ENCODE results near the gene KCNMB1. TPM values are rescaled to one million over a fixed set of nuclear protein-coding genes. Genes with fewer than 3 reads are reported as not detected.

The KCNMB1 gene
- total RNA-seq, 2 donors from 2014 or later: 0.09 TPM; not detected in 1

GRCh38 chr5:170393958-170394357 is 4.8 kb upstream of the KCNMB1 start:
- WGBS, 2 experiments (ENCODE audit: insufficient coverage in 1 of 2, insufficient read length in 1 of 2): 72 to 75% methylated on average over 8 of the region's 8 CpGs
- no peak for TF ChIP-seq CTCF (conservative IDR thresholded peaks at IDR 0.05)
- H3K27me3 Mint-ChIP-seq (ENCODE audit: insufficient read depth): peaks cover 2% of the 10 kb centered on the region
- Histone ChIP-seq H3K36me3 (ENCODE audit: control insufficient read depth, insufficient read depth, low read length) (no peaks in the 10 kb centered on the region), H3K27me3 (ENCODE audit: control insufficient read depth, insufficient read depth, low read length, poor library complexity, severe bottlenecking) (no peaks in the 10 kb centered on the region), H3K4me3 (ENCODE audit: low read length) (no peak overlapping the region), H3K9ac (ENCODE audit: extremely low read depth, low read length, poor library complexity, severe bottlenecking) (no peak overlapping the region), H3K9me3 (ENCODE audit: control insufficient read depth, low read length) (no peaks in the 10 kb centered on the region), H3K4me1 (ENCODE audit: control insufficient read depth, insufficient read depth, low read length) (no peaks in the 10 kb centered on the region), H3K27ac (ENCODE audit: low read depth, low read length) (no peak overlapping the region)
- H3K4me3 Mint-ChIP-seq: no peak overlapping the region
- DNase-seq: no peak
- no peaks in the 10 kb centered on the region for H3K36me3 Mint-ChIP-seq (ENCODE audit: low read depth)
- no peak overlapping the region for H3K27ac Mint-ChIP-seq
- H3K9me3 Mint-ChIP-seq: no peaks in the 10 kb centered on the region
- peaks cover 23% of the 10 kb centered on the region for H3K4me1 Mint-ChIP-seq

- H3K27me3 ChIP-seq (ENCODE audit: control insufficient read depth, insufficient read depth, low read length, poor library complexity, severe bottlenecking): no peaks in the 10 kb centered on the region
- no peaks in the 10 kb centered on the region for H3K9me3 Mint-ChIP-seq
- H3K9ac ChIP-seq (ENCODE audit: extremely low read depth, low read length, poor library complexity, severe bottlenecking): no peak overlapping the region
- no peaks in the 10 kb centered on the region for H3K36me3 ChIP-seq (ENCODE audit: control insufficient read depth, insufficient read depth, low read length)
- H3K4me3 Mint-ChIP-seq: no peak overlapping the region
- no peak overlapping the region for H3K4me3 ChIP-seq (ENCODE audit: low read length)
- no peaks in the 10 kb centered on the region for H3K9me3 ChIP-seq (ENCODE audit: control insufficient read depth, low read length)
- H3K36me3 Mint-ChIP-seq (ENCODE audit: low read depth): no peaks in the 10 kb centered on the region
- TF ChIP-seq CTCF (conservative IDR thresholded peaks at IDR 0.05): no peak
- no peak for DNase-seq
- peak overlapping the region; percentile 32 for H3K27ac ChIP-seq (ENCODE audit: low read depth, low read length)
- H3K4me1 ChIP-seq (ENCODE audit: control insufficient read depth, insufficient read depth, low read length): no peaks in the 10 kb centered on the region
- 79 to 87% methylated on average over 3 to 6 of the region's 6 CpGs for WGBS, 2 experiments (ENCODE audit: insufficient coverage in 1 of 2, insufficient read length in 1 of 2)
- H3K27me3 Mint-ChIP-seq (ENCODE audit: insufficient read depth): peaks cover 2% of the 10 kb centered on the region
- H3K4me1 Mint-ChIP-seq: peaks cover 18% of the 10 kb centered on the region
- no peak overlapping the region for H3K27ac Mint-ChIP-seq
Measured at GRCh38 chr5:170393235-170393634, 4.1 kb upstream of the KCNMB1 start.

GRCh38 chr5:170390472-170390871 is 1.3 kb upstream of the KCNMB1 start:
- no peak for TF ChIP-seq CTCF (conservative IDR thresholded peaks at IDR 0.05)
- Histone ChIP-seq H3K27ac (ENCODE audit: low read depth, low read length) (no peak overlapping the region), H3K4me1 (ENCODE audit: control insufficient read depth, insufficient read depth, low read length) (no peaks in the 10 kb centered on the region), H3K4me3 (ENCODE audit: low read length) (no peak overlapping the region), H3K36me3 (ENCODE audit: control insufficient read depth, insufficient read depth, low read length) (no peaks in the 10 kb centered on the region), H3K9me3 (ENCODE audit: control insufficient read depth, low read length) (no peaks in the 10 kb centered on the region), H3K27me3 (ENCODE audit: control insufficient read depth, insufficient read depth, low read length, poor library complexity, severe bottlenecking) (no peaks in the 10 kb centered on the region), H3K9ac (ENCODE audit: extremely low read depth, low read length, poor library complexity, severe bottlenecking) (no peak overlapping the region)
- H3K36me3 Mint-ChIP-seq (ENCODE audit: low read depth): no peaks in the 10 kb centered on the region
- no peak overlapping the region for H3K4me3 Mint-ChIP-seq
- whole genome bisulfite sequencing, 2 experiments (ENCODE audit: insufficient coverage in 1 of 2, insufficient read length in 1 of 2): 80 to 93% methylated on average over 2 to 3 of the region's 5 CpGs
- H3K27ac Mint-ChIP-seq: no peak overlapping the region
- peaks cover 13% of the 10 kb centered on the region for H3K4me1 Mint-ChIP-seq
- no peak for DNase-seq
- H3K9me3 Mint-ChIP-seq: no peaks in the 10 kb centered on the region
- peaks cover 2% of the 10 kb centered on the region for H3K27me3 Mint-ChIP-seq (ENCODE audit: insufficient read depth)
